Measurements from ENCODE around the gene MCEMP1.

DNA sequence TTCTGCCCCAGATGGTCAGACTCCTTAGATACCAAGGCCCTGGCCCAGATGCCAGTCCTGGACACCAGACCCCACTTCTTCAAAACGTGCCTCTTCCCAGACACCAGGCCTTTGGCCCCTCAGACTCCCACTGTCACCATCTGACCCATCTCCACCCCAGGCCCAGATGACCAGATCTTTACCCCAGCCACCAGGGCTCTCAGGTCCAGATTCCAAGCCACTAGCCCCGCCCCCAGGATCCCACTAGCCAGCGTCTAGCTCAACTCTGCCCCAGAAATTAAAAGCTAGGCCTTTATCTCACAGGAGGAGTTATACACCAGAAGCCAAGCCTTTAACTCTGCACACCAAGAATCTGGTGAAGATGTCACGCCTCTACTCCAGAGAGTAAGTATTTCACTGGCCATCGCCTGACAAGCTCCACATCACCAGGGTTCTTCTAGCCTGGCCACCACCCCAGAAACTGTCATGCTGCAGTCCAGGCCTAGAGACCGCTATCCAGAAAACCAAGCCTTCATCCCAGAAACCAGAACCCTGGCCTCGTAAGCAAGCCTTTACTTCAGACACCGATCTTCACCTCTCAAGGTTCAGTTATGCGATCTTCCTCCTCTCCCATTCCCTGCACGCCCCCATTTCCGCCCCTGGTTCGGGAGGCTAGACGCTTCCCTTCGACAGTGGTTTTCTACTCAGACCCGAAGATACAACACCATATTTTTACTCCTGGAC is 48.1 kb upstream of the MCEMP1 start:
- TF ChIP-seq POLR2AphosphoS5 (IDR thresholded peaks at IDR 0.05; ENCODE audit: insufficient read depth in 1 of 2, low read depth in 1 of 2), result no peak
- no peak for TF ChIP-seq POLR2A (IDR thresholded peaks at IDR 0.05)
- TF ChIP-seq, protein P1, sequence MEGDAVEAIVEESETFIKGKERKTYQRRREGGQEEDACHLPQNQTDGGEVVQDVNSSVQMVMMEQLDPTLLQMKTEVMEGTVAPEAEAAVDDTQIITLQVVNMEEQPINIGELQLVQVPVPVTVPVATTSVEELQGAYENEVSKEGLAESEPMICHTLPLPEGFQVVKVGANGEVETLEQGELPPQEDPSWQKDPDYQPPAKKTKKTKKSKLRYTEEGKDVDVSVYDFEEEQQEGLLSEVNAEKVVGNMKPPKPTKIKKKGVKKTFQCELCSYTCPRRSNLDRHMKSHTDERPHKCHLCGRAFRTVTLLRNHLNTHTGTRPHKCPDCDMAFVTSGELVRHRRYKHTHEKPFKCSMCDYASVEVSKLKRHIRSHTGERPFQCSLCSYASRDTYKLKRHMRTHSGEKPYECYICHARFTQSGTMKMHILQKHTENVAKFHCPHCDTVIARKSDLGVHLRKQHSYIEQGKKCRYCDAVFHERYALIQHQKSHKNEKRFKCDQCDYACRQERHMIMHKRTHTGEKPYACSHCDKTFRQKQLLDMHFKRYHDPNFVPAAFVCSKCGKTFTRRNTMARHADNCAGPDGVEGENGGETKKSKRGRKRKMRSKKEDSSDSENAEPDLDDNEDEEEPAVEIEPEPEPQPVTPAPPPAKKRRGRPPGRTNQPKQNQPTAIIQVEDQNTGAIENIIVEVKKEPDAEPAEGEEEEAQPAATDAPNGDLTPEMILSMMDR (IDR thresholded peaks at IDR 0.05), result no peak
